ENCODE measurements around the gene BANK1.

Gene BANK1

DNA sequence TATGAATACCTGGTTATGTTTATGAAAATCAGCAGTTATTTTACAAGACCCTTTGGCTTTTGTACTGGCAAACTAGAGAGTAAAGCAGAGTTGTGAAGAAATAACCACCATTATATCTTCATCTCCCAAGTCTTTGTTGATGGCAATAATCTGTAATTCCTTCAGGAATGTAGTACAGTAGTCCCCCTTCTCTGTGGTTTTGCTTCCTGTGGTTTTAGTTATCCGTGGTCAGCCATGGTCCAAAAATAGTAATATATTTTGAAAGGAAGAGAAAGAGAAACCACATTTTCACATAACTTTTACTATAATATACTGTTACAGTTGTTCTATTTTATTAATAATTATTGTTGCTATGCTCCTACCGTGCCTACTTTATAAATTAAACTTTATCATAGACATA is 27.8 kb downstream of the BANK1 start:
- DNase-seq (ENCODE audit: insufficient read length, low spot score), result no peak

GRCh38 chr4:101823864-101824263 is 33.3 kb downstream of the BANK1 start:
- no peak for DNase-seq (ENCODE audit: insufficient read length, low spot score)
- no peak for FAIRE-seq

More for the DNA sequence above, 27.8 kb downstream of the BANK1 start:
- FAIRE-seq, result no peak

GRCh38 chr4:101824500-101824899 is 34.0 kb downstream of the BANK1 start:
- DNase-seq (ENCODE audit: insufficient read length, low spot score) (no peak), FAIRE-seq (no peak)

GRCh38 chr4:101825953-101826352 is 35.4 kb downstream of the BANK1 start:
- no peak for FAIRE-seq
- DNase-seq (ENCODE audit: insufficient read length, low spot score), result no peak

DNA sequence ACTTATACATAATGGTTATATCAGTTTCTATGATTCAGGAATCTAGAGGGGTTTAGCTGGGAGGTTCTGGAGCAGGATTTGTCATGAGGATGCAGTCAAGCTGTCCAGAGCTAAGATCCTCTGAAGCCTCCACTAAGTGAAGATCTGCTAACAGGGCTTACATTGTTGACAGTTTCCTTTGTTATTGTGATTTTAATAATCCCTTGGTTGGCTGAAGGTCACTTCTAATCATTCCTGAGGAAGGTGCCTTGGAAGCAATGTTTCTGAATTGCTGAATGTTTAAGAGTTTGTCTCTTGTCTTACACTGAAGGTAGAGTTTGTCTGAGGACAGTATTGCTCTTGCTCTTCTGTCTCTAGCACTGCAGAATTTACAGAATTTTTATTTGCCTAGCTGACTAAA is 41.3 kb downstream of the BANK1 start:
- FAIRE-seq (no peak), DNase-seq (ENCODE audit: insufficient read length, low spot score) (no peak)

GRCh38 chr4:101833480-101833879 is 43.0 kb downstream of the BANK1 start:
- no peak for DNase-seq (ENCODE audit: insufficient read length, low spot score)
- FAIRE-seq, result no peak

DNA sequence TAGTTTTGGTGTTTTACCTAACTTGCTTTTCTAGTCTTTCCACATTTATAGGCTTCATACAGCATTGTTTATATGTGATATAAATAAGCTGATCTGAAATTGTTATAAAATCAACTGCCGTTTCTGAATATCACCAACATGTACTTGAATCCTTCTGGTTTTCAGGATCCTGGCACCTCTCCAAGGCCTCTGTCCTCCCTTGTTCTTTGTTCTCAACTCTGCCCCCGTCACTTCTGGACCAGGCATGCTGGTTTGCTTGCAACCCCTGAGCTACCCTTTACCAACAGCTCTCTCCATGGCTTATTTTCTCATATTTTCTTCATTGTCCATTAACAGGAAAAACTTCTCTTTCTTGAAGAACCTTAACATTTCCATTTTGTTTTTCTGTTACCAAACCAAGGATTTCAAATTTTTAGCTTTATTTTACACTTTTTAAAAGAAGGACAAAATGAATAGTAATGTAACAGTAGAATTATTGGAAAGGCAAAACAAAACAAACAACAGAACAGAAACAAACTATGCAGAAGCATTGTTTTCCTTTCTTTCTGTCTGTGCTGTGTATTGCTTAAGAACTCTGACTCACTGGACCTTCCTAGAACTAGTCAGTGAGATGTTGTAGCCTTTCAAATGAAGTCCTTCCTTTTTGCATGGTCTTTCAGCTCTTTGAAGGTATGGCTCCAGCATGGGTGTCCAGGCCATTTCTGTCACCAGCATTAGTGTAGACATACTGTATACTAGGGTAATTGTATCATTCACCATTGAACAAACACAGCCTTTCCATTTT is 44.8 kb downstream of the BANK1 start:
- FAIRE-seq (no peak), DNase-seq (ENCODE audit: insufficient read length, low spot score) (peak; percentile 5)

- DNase-seq (ENCODE audit: insufficient read length, low spot score), result no peak
- FAIRE-seq, result no peak
These were observed 52.5 kb downstream of the BANK1 start for GRCh38 chr4:101843054-101843453.

GRCh38 chr4:101846550-101846949 is 56.0 kb downstream of the BANK1 start:
- DNase-seq (ENCODE audit: insufficient read length, low spot score), result no peak
- FAIRE-seq, result no peak

DNA sequence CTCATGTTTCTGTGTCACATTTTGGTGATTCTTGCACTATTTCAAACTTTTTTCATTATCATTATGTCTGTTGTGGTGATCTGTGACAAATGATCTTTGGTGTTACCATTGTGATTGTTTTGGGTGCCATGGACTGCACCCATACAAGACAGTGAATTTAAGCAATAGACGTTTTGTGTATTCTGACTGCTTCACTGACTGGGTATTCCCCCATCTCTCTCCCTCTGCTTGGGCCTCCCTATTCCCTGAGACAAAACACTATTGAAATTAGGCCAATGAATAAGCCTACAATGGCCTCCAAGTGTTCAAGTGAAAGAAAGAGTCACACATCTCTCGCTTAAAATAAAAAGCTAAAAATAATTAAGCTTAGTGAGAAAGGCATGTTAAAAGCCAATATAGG is 60.2 kb downstream of the BANK1 start:
- FAIRE-seq (no peak), DNase-seq (ENCODE audit: insufficient read length, low spot score) (no peak)

DNA sequence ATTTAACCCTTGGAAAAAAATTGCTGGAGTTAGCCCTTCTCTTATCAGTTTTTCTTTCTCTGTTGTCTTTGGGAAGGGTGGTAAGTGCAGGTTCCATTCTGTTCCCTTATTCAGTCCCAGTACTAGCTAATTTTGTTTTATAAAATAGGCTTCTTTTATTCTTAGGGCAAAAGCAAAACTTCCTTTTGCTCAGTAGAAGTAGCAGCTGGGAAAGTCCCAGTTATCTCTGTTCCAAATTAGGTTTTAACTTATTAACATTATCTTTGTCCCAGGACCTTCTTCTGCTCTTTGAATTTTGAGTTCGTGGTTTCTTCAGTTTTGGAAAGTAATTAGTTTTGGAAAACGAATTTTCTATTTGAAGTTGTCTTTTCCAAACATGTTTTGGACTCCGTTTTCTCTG is 61.1 kb downstream of the BANK1 start:
- DNase-seq (ENCODE audit: insufficient read length, low spot score), result no peak
- no peak for FAIRE-seq

- DNase-seq (ENCODE audit: insufficient read length, low spot score) (no peak), FAIRE-seq (no peak)
These were observed 62.5 kb downstream of the BANK1 start for GRCh38 chr4:101853028-101853427.

DNA sequence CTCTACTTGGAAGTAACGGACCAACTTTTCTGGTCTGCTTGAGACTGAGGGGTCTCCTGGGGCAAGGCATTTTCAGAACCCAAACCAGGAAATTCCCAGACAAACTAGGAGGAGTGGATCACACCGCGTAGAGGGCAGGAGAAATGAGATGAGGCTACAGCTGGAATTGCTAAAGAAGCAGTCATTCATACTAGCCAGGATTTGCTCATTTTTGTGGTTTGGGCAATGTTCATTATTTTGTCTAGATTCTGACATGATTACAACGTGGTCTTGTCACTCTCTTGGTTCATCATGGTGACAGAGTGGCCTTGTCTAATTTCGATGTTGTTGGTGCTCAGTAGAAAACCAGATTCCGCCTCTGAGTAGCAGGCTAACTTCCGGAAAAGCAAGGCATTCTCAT is 63.2 kb downstream of the BANK1 start:
- FAIRE-seq (no peak), DNase-seq (ENCODE audit: insufficient read length, low spot score) (no peak)

DNA sequence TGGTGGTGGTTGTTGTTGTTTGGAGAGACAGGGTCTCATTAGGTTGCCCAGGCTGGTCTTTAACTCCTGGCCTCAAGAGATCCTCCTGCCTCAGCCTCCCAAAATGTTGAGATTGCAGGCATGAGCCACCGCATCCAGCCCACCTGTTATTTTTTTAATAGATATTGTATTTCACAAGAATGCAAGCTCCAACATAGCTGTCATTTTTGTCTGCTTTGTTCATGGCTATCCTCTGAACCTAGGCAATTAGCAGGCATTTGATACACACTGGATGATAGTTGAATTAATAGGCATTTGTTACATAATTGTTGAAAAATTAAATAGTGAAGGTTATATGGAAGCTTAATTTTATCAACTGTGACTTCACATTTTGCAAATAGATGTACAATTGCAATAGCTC is 64.7 kb downstream of the BANK1 start:
- DNase-seq (ENCODE audit: insufficient read length, low spot score), result no peak
- no peak for FAIRE-seq

- FAIRE-seq (no peak), DNase-seq (ENCODE audit: insufficient read length, low spot score) (no peak)
These were observed 65.6 kb downstream of the BANK1 start for GRCh38 chr4:101856149-101856548.

DNA sequence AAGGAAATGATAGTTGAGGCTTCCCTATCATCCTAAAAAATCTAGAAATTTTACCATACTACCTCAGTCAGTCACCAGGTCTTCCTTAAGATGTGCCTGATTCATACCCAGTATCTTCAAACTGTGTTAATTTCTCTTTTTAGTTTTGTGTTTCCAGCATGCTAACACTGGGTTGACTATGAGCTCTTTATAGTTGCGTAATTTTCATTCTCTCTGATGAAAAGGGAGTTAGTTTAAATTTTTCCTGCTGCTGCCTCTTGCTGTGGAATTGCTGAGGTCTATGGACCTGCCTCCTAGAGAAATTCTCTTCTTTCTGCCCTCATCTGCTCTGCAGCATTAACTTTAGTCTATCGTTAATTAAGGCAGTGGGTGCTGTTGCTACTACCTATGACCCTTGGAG is 66.6 kb downstream of the BANK1 start:
- FAIRE-seq, result no peak
- DNase-seq (ENCODE audit: insufficient read length, low spot score), result no peak

DNA sequence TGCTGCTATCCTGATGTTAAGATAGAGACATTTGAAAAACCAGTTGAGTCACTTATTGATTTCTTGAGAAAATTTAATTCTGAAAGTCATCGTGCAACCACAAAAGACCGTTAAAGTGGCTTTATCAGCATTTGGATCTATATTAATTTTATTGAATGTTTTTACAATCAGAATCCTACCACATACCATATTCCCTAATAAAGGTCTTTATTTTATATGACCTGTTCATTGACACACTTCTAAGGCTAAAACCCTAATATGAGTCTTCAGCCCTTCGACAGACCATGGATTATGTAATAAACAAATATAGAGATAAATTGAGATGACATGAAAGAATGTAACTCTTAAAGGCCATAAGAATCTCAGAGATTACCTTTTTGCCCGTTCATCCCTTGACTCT is 68.1 kb downstream of the BANK1 start:
- no peak for FAIRE-seq
- DNase-seq (ENCODE audit: insufficient read length, low spot score), result no peak

GRCh38 chr4:101862595-101862994 is 72.1 kb downstream of the BANK1 start:
- DNase-seq (ENCODE audit: insufficient read length, low spot score) (no peak), FAIRE-seq (no peak)

DNA sequence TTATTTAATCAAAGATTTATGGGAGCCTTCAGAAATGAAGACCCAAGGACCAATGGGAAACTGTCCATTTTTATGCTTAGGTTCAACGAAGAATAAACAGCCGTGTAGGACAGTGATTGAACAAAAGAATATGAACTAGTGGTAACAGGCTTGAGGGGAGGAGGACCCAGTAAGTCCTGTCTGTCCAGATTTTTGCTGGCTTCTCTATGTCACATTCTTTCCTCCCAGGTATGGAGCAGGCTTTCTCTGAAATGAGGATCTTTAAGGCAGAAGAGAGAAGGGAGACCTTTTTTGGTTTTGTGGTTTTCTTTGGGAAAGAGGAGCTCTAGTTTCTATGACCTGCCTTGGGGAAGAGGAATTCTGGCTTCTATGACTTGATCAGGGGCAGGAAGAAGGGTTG is 74.1 kb downstream of the BANK1 start:
- no peak for DNase-seq (ENCODE audit: insufficient read length, low spot score)
- no peak for FAIRE-seq

DNA sequence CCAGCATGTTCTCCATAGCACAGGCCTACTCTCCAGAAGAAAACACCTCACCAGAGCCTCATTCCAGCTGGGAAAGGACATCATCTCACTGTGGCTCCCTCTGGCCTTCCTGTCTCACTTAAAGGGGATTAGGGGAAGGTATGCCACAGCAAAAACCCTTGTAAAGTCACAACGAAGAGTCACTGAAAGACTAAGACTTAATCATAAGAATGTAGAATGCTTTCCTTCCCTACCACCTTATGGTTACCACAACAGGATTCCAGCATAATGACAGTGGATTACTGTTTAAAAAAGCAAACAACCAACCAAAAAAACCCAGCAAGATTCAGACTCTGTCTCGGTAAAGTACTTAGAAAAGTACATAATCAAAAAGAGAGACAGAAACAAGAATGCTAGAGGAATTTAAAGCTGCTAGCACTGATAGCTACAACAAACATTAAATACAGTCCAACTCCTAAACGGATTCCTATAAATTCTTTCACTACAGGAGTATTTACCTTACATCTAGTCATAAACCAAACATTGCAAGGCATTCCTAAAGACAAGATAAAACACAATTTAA is 75.1 kb downstream of the BANK1 start:
- no peak for DNase-seq (ENCODE audit: insufficient read length, low spot score)
- FAIRE-seq, result no peak

- DNase-seq (ENCODE audit: insufficient read length, low spot score) (no peak), FAIRE-seq (no peak)
These were observed 80.3 kb downstream of the BANK1 start for GRCh38 chr4:101870874-101871273.

DNA sequence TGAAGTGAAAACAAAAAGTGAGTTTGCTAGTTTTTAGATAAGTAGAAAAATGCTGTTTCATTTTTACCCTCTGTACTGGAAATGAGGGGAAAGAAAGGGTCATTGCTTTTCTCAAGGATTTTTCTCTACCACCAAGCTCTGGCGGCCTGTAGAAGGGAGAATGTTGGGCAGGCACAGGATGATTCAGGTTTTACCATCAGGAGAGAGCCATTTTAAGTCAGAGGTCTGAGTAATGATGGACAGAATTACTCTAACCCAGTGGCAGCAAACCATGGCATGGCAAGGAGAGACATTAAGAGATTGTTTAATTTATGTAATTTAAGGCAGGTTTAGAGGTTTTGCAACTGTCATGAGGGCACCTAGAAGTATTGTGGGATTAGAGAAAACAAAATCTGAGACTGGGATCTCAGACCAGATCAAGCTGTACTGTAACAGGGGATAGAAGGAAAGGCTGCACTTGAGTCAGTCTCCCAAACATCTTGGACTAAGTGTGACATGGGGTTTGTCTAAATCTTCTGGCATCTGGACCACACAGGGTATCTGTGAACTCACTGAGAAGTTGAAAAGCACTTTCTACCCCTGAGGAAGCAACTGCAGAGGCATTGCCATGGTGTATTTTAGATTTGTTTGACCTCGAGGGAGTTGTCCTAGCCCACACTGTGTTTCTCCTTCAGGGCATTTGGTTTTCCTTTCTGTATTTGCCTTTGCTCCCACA is 81.6 kb downstream of the BANK1 start:
- DNase-seq (ENCODE audit: insufficient read length, low spot score) (no peak), FAIRE-seq (no peak)
